ENCODE results near the gene PARP15. TPM values are rescaled to one million over a fixed set of nuclear protein-coding genes. Genes with fewer than 3 reads are reported as not detected.
"Not testable (repeated sequence)": the region's sequence is repeated elsewhere in the genome, so short reads cannot be mapped to it uniquely, and the experiment has no call there.

The PARP15 gene
- total RNA-seq, 3 donors from 2014 or later: 2.5 to 6.4 (median 2.7) TPM

GRCh38 chr3:122559906-122560305 lies 17.5 kb upstream of the PARP15 start:
- H3K4me3 Mint-ChIP-seq: no peak overlapping the region
- ATAC-seq (no peak), DNase-seq (no peak)
- peaks cover 36% of the 10 kb centered on the region for H3K36me3 Mint-ChIP-seq (ENCODE audit: insufficient read depth)
- H3K4me1 Mint-ChIP-seq (ENCODE audit: low read depth): peaks cover 43% of the 10 kb centered on the region
- H3K9me3 Mint-ChIP-seq: no peaks in the 10 kb centered on the region
- no peaks in the 10 kb centered on the region for H3K27me3 Mint-ChIP-seq (ENCODE audit: low read depth)

GRCh38 chr3:122560680-122561079 lies 16.8 kb upstream of the PARP15 start:
- DNase-seq (peak; percentile 49), ATAC-seq (peak; percentile 29 to 34)
- no peaks in the 10 kb centered on the region for H3K27me3 Mint-ChIP-seq (ENCODE audit: low read depth)
- peaks cover 28% of the 10 kb centered on the region for H3K36me3 Mint-ChIP-seq (ENCODE audit: insufficient read depth)
- H3K4me3 Mint-ChIP-seq: peak overlapping the region; percentile 45
- H3K9me3 Mint-ChIP-seq: no peaks in the 10 kb centered on the region
- H3K4me1 Mint-ChIP-seq (ENCODE audit: low read depth): peaks cover 41% of the 10 kb centered on the region

- peaks cover 63% of the 10 kb centered on the region for H3K4me1 Mint-ChIP-seq (ENCODE audit: low read depth)
- H3K36me3 Mint-ChIP-seq (ENCODE audit: insufficient read depth): peaks cover 31% of the 10 kb centered on the region
- DNase-seq: no peak
- no peaks in the 10 kb centered on the region for H3K9me3 Mint-ChIP-seq
- no peak for ATAC-seq
- no peaks in the 10 kb centered on the region for H3K27me3 Mint-ChIP-seq (ENCODE audit: low read depth)
- H3K4me3 Mint-ChIP-seq: peak overlapping the region; percentile 89
These were observed 14.3 kb upstream of the PARP15 start for GRCh38 chr3:122562923-122563716.

- no peaks in the 10 kb centered on the region for H3K9me3 Mint-ChIP-seq
- H3K36me3 Mint-ChIP-seq (ENCODE audit: insufficient read depth): peaks cover 35% of the 10 kb centered on the region
- no peaks in the 10 kb centered on the region for H3K27me3 Mint-ChIP-seq (ENCODE audit: low read depth)
- no peak for DNase-seq
- peak; percentile 1 to 3 for ATAC-seq
- peaks cover 68% of the 10 kb centered on the region for H3K4me1 Mint-ChIP-seq (ENCODE audit: low read depth)
- H3K4me3 Mint-ChIP-seq: peak overlapping the region; percentile 89
These were observed 13.8 kb upstream of the PARP15 start for GRCh38 chr3:122563717-122564025.

GRCh38 chr3:122564155-122564912 lies 13.1 kb upstream of the PARP15 start, which contains the start of the genes DTX3L and PARP9:
Gene DTX3L (plus strand): TSS chr3:122564338. CDS start chr3:122564427, 89 bp downstream.
Gene PARP9 (minus strand): TSS chr3:122564300. CDS start chr3:122559620, 4,680 bp downstream.
- Mint-ChIP-seq H3K27me3 (ENCODE audit: low read depth) (no peaks in the 10 kb centered on the region), H3K4me3 (peak within 1 kb of the TSS; percentile 89), H3K9me3 (no peaks in the 10 kb centered on the region), H3K4me1 (ENCODE audit: low read depth) (peaks cover 74% of the 10 kb centered on the region), H3K36me3 (ENCODE audit: insufficient read depth) (peaks cover 38% of the 10 kb centered on the region)
- ATAC-seq: peak; percentile 79 to 88
- DNase-seq: peak; percentile 86

- H3K4me1 Mint-ChIP-seq (ENCODE audit: low read depth): peaks cover 73% of the 10 kb centered on the region
- H3K27me3 Mint-ChIP-seq (ENCODE audit: low read depth); ATAC-seq; H3K4me3 Mint-ChIP-seq; DNase-seq; H3K9me3 Mint-ChIP-seq: not testable (repeated sequence)
- H3K36me3 Mint-ChIP-seq (ENCODE audit: insufficient read depth): peaks cover 49% of the 10 kb centered on the region
These were observed 9.3 kb upstream of the PARP15 start for GRCh38 chr3:122568131-122568530.

GRCh38 chr3:122568755-122569154 lies 8.7 kb upstream of the PARP15 start:
- Mint-ChIP-seq H3K4me1 (ENCODE audit: low read depth) (peaks cover 75% of the 10 kb centered on the region), H3K4me3 (peak overlapping the region; percentile 14), H3K27me3 (ENCODE audit: low read depth) (no peaks in the 10 kb centered on the region), H3K9me3 (no peaks in the 10 kb centered on the region), H3K36me3 (ENCODE audit: insufficient read depth) (peaks cover 51% of the 10 kb centered on the region)
- no peak for ATAC-seq
- no peak for DNase-seq

- peaks cover 44% of the 10 kb centered on the region for H3K36me3 Mint-ChIP-seq (ENCODE audit: insufficient read depth)
These were observed 4.5 kb upstream of the PARP15 start for GRCh38 chr3:122572940-122573412.

GRCh38 chr3:122576174-122576940 lies 1.1 kb upstream of the PARP15 start:
- ATAC-seq (peak; percentile 86), DNase-seq (no peak)
- Mint-ChIP-seq H3K4me1 (ENCODE audit: low read depth) (peaks cover 66% of the 10 kb centered on the region), H3K36me3 (ENCODE audit: insufficient read depth) (peaks cover 21% of the 10 kb centered on the region), H3K4me3 (peak overlapping the region; percentile 97), H3K9me3 (peaks cover 3% of the 10 kb centered on the region), H3K27me3 (ENCODE audit: low read depth) (no peaks in the 10 kb centered on the region)

More at GRCh38 chr3:122572940-122573412, 4.5 kb upstream of the PARP15 start:
- H3K9me3 Mint-ChIP-seq: no peaks in the 10 kb centered on the region
- no peaks in the 10 kb centered on the region for H3K27me3 Mint-ChIP-seq (ENCODE audit: low read depth)
- DNase-seq (no peak), ATAC-seq (peak; percentile 22 to 29)
- H3K4me3 Mint-ChIP-seq: no peak overlapping the region
- H3K4me1 Mint-ChIP-seq (ENCODE audit: low read depth): peaks cover 77% of the 10 kb centered on the region

- peak; percentile 32 to 44 for ATAC-seq
- Mint-ChIP-seq H3K36me3 (ENCODE audit: insufficient read depth) (peaks cover 26% of the 10 kb centered on the region), H3K27me3 (ENCODE audit: low read depth) (no peaks in the 10 kb centered on the region), H3K4me1 (ENCODE audit: low read depth) (peaks cover 61% of the 10 kb centered on the region), H3K4me3 (peak overlapping the region; percentile 97), H3K9me3 (peaks cover 16% of the 10 kb centered on the region)
- no peak for DNase-seq
These were observed 755 bp downstream of the PARP15 start for GRCh38 chr3:122578069-122578740.

- H3K36me3 Mint-ChIP-seq (ENCODE audit: insufficient read depth): peaks cover 31% of the 10 kb centered on the region
- DNase-seq (no peak), ATAC-seq (no peak)
- H3K4me1 Mint-ChIP-seq (ENCODE audit: low read depth): peaks cover 56% of the 10 kb centered on the region
- H3K27me3 Mint-ChIP-seq (ENCODE audit: low read depth): no peaks in the 10 kb centered on the region
- H3K9me3 Mint-ChIP-seq: peaks cover 16% of the 10 kb centered on the region
- no peak overlapping the region for H3K4me3 Mint-ChIP-seq
These were observed 3.0 kb downstream of the PARP15 start for GRCh38 chr3:122580470-122580869.

- H3K9me3 Mint-ChIP-seq: peaks cover 16% of the 10 kb centered on the region
- DNase-seq (no peak), ATAC-seq (no peak)
- H3K27me3 Mint-ChIP-seq (ENCODE audit: low read depth): no peaks in the 10 kb centered on the region
- H3K4me1 Mint-ChIP-seq (ENCODE audit: low read depth): peaks cover 55% of the 10 kb centered on the region
- H3K36me3 Mint-ChIP-seq (ENCODE audit: insufficient read depth): peaks cover 34% of the 10 kb centered on the region
- H3K4me3 Mint-ChIP-seq: no peak overlapping the region
These were observed 4.2 kb downstream of the PARP15 start for GRCh38 chr3:122581622-122582021.

GRCh38 chr3:122582390-122582789 lies 4.9 kb downstream of the PARP15 start:
- ATAC-seq (no peak), DNase-seq (no peak)
- Mint-ChIP-seq H3K36me3 (ENCODE audit: insufficient read depth) (peaks cover 34% of the 10 kb centered on the region), H3K9me3 (peaks cover 16% of the 10 kb centered on the region), H3K27me3 (ENCODE audit: low read depth) (no peaks in the 10 kb centered on the region), H3K4me3 (no peak overlapping the region), H3K4me1 (ENCODE audit: low read depth) (peaks cover 54% of the 10 kb centered on the region)
